Colonic mucosa (tissue), 4 donors: ENCODE results near the gene PSD4. TPM values are rescaled to one million over a fixed set of nuclear protein-coding genes. Genes with fewer than 3 reads are reported as not detected.

ENCODE experiments used
- DNase-seq: peaks from one replicate; pipeline ENCODE4 v3.0.0-alpha.2; 2020
- H3K27ac ChIP-seq: fragments of 200-600 bp; one replicate; pipeline ENCODE4 v1.8.0; 2021
- H3K27me3 ChIP-seq: fragments of 200-600 bp; one replicate; pipeline ENCODE4 v1.8.0; 2021
- H3K36me3 ChIP-seq: fragments of 200-600 bp; one replicate; pipeline ENCODE4 v1.8.0; 2021
- H3K4me1 ChIP-seq: fragments of 200-600 bp; one replicate; pipeline ENCODE4 v1.8.0; 2021; ENCODE audit warnings: mild to moderate bottlenecking
- H3K4me3 ChIP-seq: fragments of 200-600 bp; one replicate; pipeline ENCODE4 v1.8.0; 2021
- H3K9ac ChIP-seq, 2 donors: one replicate each; pipeline ENCODE4 v1.7.0; 2013; ENCODE audit warnings: control low read depth in 2 of 2, low read depth in 2 of 2, low read length in 2 of 2
- H3K9me3 ChIP-seq: fragments of 200-600 bp; one replicate; pipeline ENCODE4 v1.8.0; 2021
- intact Hi-C: fragments of 100-400 bp; cut with DNase I; formaldehyde crosslinking; loops from one replicate; pipeline ENCODE4 v1.14.1; 2022
- total RNA-seq, 2 donors: library from RNA; stranded (reverse); fragmentation: NEBNext Ultra II Directional in 1 of 2; extraction: Animal tissue kit (Norgen Biotek cat#: 25700) in 1 of 2; gene quantifications; one replicate each; pipeline ENCODE4 v1.2.1, GENCODE V29; 2021
- TF ChIP-seq, protein P1 (sequence below): fragments of 200-600 bp; IDR thresholded peaks from one replicate; pipeline ENCODE4 v1.8.0; 2022; ENCODE audit warnings: antibody characterized with exemption, mild to moderate bottlenecking
- donor health status: healthy.
- donor health status: DM: no; HTN: no; CAD: no.
- donor health status: DM: no; HTN: no; CAD: no.

The PSD4 gene
- total RNA-seq, 2 donors from 2014 or later: 36.5 to 50.6 TPM

DNA sequence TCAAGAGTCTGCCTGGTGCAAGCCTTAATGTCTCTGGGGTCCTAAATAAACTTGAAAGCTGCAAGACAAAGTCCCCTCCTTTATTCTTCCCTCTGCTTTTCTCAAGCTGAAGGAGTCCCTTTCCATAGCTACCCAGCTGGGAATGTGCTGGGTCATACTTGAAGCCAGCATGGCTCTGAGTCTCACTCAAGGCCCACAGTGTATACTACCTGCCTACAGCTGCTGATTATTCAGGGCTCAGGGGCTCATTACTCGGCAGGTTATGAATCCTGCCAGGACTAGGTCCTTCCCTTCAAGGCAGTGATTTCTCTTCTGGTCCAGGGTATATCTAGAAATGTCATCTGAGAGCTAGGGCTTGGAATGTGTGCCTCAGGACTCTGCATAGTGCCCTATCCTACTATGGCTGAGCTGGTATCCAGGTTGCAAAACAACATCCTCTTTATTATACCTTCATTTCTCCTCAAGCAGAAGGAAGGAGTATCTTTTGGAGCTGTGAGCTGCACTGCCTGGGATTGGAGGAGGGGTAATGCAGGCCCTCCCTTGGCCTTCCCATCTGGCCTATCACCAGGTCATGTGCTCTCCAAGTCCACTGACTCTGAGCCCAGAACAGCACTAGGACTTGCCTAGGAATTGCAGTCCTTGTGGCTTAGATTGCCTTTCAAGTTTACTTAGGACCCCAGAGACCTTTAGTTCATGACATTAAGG is 24.1 kb upstream of the PSD4 start:
- Histone ChIP-seq H3K27ac (no peak overlapping the region), H3K4me1 (no peaks in the 10 kb centered on the region), H3K36me3 (no peaks in the 10 kb centered on the region), H3K4me3 (no peak overlapping the region), H3K9me3 (no peaks in the 10 kb centered on the region), H3K9ac (no peak overlapping the region), H3K27me3 (no peaks in the 10 kb centered on the region)
- TF ChIP-seq, protein P1, sequence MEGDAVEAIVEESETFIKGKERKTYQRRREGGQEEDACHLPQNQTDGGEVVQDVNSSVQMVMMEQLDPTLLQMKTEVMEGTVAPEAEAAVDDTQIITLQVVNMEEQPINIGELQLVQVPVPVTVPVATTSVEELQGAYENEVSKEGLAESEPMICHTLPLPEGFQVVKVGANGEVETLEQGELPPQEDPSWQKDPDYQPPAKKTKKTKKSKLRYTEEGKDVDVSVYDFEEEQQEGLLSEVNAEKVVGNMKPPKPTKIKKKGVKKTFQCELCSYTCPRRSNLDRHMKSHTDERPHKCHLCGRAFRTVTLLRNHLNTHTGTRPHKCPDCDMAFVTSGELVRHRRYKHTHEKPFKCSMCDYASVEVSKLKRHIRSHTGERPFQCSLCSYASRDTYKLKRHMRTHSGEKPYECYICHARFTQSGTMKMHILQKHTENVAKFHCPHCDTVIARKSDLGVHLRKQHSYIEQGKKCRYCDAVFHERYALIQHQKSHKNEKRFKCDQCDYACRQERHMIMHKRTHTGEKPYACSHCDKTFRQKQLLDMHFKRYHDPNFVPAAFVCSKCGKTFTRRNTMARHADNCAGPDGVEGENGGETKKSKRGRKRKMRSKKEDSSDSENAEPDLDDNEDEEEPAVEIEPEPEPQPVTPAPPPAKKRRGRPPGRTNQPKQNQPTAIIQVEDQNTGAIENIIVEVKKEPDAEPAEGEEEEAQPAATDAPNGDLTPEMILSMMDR: no peak
- DNase-seq: no peak
- intact Hi-C loops: no loop called here

DNA sequence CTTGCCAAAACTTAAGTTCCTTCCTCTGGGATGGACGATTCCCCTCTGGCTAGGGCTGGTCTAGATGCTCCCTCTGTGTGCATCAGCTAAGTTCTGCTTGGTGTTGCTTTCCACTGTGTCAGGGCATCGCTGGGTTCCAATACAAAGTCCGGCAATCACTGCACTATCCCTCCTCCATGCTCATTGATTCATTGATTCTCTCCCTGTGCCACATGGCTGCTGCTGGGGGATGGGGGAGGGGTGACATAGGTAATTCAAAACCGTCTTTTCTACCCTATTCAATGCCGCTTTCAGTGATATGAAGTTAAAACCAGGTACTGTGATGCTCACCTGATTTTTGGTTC is 23.5 kb upstream of the PSD4 start:
- H3K4me3 ChIP-seq: no peak overlapping the region
- H3K4me1 ChIP-seq: no peaks in the 10 kb centered on the region
- no peaks in the 10 kb centered on the region for H3K36me3 ChIP-seq
- no peaks in the 10 kb centered on the region for H3K9me3 ChIP-seq
- TF ChIP-seq, protein P1: no peak
- H3K27me3 ChIP-seq: no peaks in the 10 kb centered on the region
- no peak overlapping the region for H3K9ac ChIP-seq
- intact Hi-C loops: no loop called here
- DNase-seq: no peak
- no peak overlapping the region for H3K27ac ChIP-seq

DNA sequence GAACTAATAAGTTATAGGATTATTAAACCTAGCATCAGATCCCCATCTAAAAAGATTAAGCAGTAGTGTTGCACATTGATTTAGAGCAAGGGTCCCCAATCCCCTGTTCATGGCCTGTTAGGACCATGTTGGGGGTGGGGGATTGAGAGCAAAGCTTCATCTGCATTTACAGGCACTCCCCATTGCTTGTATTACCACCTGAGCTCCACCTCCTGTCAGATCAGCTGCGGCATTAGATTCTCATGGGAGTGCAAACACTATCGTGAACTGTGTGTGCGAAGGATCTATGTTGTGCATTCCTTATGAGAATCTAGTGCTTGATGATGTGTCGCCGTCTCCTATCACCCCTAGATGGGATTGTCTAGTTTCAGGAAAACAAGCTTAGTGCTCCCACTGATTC is 18.4 kb upstream of the PSD4 start:
- intact Hi-C loops: no loop called here
- no peaks in the 10 kb centered on the region for H3K36me3 ChIP-seq
- TF ChIP-seq, protein P1: no peak
- no peak overlapping the region for H3K27ac ChIP-seq
- peak; percentile 10 for DNase-seq
- H3K4me3 ChIP-seq: no peak overlapping the region
- H3K9ac ChIP-seq: no peak overlapping the region
- no peaks in the 10 kb centered on the region for H3K9me3 ChIP-seq
- peaks cover 6% of the 10 kb centered on the region for H3K4me1 ChIP-seq
- no peaks in the 10 kb centered on the region for H3K27me3 ChIP-seq

DNA sequence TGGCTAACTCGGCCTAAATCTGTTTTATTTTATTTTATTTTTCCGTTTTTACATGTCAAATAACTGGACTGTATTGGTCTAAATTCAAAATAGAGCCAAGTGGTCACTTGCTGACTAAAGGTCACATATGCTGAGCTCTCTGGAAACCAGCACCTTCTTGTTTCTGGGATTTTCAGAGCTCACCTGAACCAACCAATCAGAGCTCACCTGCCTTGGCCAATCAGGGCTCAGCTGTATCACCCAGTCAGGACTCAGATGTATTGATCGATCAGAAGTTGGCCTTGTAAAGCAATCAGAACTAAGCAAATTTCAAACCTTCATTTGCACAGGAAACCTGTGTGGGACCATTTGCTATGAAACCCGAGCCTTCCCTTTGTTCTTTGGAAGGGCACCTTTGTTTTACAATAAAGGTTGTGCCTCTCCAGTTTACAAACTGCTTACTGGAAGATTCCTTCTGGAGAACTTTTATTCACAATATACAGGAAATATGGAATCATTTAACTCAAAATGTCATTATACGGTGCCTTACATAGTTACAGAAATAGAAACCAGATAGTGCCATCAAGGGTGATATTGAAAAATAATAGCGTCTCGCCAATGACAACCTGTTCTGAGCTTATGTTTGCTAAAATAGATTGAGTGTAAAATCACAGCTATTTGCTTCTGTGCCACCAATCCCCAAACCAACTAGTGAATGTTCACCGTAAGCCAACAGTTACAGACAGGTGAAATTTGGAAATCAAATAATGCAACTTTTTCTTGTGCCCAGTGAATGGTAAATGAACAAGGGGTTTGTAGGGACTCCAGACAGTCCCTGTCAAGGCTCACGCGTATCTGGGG is 17.3 kb upstream of the PSD4 start:
- Histone ChIP-seq H3K36me3 (no peaks in the 10 kb centered on the region), H3K4me3 (peak overlapping the region; percentile 72), H3K9me3 (no peaks in the 10 kb centered on the region), H3K27ac (peak overlapping the region; percentile 76), H3K9ac (peak overlapping the region in 1 of 2 donors; percentile 27), H3K27me3 (no peaks in the 10 kb centered on the region), H3K4me1 (peaks cover 6% of the 10 kb centered on the region)
- intact Hi-C loops: no loop called here
- peak; percentile 29 for DNase-seq
- TF ChIP-seq, protein P1: no peak

DNA sequence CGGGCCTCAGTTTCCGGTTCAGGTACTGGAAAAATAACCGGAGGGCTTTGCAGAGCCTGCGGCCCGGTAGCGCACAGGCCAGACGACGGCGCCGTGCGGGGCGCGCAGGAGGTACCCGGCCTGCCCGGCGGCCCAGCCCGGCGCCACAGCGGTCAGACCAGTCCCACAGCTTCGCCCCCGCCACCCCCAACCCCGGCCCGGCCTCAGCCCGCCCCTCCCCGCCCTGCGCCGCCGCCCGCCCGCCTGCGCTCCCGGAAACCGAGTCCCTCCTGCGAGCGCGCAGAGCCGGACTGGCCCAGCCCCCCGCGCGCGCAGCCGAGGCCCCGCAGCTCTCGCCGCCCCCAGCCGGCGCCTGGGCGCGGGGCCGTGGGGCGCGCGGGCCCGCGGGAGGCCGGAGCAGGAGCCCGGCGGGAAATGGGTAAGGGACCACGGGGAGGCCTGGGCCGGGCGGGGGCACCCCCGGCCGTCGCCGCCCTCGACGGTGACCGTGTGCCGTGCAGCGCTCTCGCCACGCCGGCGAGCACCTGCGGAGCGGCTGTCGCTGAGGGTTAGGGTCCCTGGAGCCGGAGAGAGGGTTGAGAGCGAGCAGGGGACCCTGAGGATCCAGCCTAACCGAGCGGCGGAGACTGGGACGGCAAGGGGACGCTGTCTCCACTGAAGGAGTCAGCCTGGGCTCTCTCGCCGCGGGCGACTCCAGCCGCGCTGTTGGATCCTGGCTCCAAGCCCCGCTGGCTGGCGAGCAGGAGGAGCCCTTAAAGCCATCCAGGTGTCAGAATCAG is 16.5 kb upstream of the PSD4 start:
- Histone ChIP-seq H3K36me3 (no peaks in the 10 kb centered on the region), H3K9me3 (no peaks in the 10 kb centered on the region), H3K9ac (peak overlapping the region; percentile 89), H3K27me3 (no peaks in the 10 kb centered on the region), H3K4me3 (peak overlapping the region; percentile 72), H3K4me1 (peaks cover 6% of the 10 kb centered on the region), H3K27ac (peak overlapping the region; percentile 79)
- peak; percentile 76 for DNase-seq
- intact Hi-C loops: no loop called here
- TF ChIP-seq, protein P1: no peak
